ENCODE measurements around the gene SBF2.
A peak's percentile ranks its signal among the peaks of the same experiment; 100 is the strongest.

SBF2 gene

DNA sequence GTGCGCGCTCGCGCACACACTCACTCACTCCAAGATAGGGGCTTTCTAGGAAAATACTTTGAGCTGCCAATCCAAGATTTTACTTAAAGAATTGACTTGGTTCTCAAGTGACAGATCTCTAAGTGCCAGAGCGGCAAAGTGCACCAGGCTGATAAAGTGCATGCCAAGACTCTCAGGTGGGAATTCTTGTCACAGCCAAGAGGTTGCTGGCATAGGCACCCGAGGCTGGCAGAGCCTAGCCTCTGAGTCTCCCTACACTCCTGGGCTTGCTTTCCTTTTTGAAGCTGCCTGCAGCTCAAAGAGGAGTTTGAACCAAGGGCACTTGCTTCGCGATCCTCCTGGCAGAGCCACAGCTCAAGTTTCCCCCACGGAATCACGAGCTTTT, 8.3 kb upstream of the SBF2 start:
- no peak for DNase-seq (ENCODE audit: low read depth in 2 of 2)

GRCh38 chr11:10301656-10302358, 7.8 kb upstream of the SBF2 start:
- DNase-seq (ENCODE audit: low read depth in 2 of 2): no peak

GRCh38 chr11:10298342-10298741, 4.3 kb upstream of the SBF2 start:
- peak in 1 of 2 donors; percentile 53 for DNase-seq (ENCODE audit: low read depth in 2 of 2)

- no peak for DNase-seq (ENCODE audit: low read depth in 2 of 2)
Measured at GRCh38 chr11:10295064-10295901, 1.3 kb upstream of the SBF2 start.

GRCh38 chr11:10294290-10294953, 403 bp upstream of the SBF2 start:
- no peak for DNase-seq (ENCODE audit: low read depth in 2 of 2)

DNA sequence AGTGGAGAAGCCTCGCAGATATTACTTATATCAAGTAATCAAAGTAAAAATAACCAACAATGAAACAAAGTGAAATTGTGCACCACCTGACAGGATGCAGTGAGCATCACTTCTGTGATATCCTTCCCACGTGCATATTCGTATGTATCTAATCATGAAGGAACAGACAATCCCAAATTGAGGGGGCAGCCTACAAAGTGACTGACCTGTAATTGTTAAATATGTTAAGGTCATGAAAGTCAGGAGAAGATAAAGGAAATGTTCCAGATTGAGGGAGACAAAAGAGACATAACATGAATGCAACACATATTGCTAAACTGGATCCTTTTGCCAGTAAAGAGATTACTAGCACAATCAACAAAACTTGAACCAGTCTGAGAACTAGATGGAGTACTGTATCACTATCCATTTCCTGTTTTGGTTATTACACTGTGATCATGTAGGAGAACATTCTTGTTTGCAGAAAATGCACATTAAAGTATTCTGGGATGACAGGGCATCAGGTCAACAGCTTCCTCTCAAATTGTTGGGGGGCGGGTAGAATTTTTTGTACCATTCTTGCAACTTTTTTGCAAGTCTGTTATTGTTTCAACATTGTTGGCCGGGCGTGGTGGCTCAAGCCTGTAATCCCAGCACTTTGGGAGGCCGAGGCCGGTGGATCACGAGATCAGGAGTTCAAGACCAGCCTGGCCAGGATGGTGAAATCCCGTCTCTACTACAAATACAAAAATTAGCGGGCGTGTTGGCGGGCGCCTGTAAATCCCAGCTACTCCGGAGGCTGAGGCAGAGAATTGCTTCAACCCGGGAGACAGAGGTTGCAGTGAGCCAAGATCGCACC, 2.0 kb downstream of the SBF2 start:
- DNase-seq (ENCODE audit: low read depth in 2 of 2): no peak

- DNase-seq (ENCODE audit: low read depth in 2 of 2): no peak
Measured at GRCh38 chr11:10289765-10290380, 4.1 kb downstream of the SBF2 start.

GRCh38 chr11:10288881-10289764, 4.9 kb downstream of the SBF2 start:
- no peak for DNase-seq (ENCODE audit: low read depth in 2 of 2)

GRCh38 chr11:10287766-10288715, 6.0 kb downstream of the SBF2 start:
- no peak for DNase-seq (ENCODE audit: low read depth in 2 of 2)

GRCh38 chr11:10287140-10287539, 6.9 kb downstream of the SBF2 start:
- no peak for DNase-seq (ENCODE audit: low read depth in 2 of 2)

DNA sequence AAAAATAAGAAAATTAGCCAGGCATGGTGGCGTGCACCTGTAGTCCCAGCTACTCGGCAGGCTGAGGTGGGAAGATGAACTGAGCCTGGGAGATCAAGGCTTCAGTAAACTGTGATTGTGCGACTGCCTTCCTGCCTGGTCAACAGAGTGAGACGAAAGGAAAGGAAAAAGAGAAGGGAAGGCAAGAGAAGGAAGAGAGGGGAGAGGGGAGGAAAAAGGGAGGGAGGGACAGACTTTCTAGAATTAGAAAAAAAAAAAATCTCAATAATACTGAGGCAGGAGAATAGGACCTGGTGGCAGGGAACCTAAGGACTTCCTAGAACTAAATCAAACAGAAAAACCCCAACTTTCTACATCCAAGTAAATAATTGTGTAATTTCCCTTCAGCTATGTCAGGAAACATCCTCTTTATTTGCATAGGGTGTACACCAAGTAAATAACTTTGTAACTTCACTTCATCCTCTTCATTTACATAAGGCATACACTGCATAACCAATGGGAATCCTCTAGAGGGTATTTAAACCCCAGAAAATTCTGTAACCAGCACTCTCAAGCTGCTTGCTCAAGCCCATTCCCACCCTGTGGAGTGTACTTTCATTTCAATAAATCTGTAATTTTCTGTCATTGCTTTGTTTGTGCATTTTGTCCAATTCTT, 8.7 kb downstream of the SBF2 start:
- DNase-seq (ENCODE audit: low read depth in 2 of 2): no peak

DNA sequence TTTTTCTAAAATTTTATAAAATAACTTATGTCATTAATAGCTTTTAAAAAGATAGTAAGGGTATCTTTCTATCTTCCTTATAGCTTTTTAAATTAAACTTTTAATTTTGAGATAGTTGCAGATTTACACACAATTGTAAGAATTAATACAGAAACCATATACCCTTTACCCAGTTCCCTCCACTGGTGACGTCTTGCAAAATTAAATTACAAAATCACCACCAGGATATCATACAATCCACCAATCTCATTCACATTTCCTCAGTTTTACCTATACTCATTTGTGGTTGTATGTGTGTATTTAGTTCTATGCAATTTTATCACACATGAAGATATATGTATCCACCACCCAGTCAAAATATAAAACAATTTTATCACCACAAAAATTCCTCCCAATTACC, 10.0 kb downstream of the SBF2 start:
- DNase-seq (ENCODE audit: low read depth in 2 of 2): no peak

DNA sequence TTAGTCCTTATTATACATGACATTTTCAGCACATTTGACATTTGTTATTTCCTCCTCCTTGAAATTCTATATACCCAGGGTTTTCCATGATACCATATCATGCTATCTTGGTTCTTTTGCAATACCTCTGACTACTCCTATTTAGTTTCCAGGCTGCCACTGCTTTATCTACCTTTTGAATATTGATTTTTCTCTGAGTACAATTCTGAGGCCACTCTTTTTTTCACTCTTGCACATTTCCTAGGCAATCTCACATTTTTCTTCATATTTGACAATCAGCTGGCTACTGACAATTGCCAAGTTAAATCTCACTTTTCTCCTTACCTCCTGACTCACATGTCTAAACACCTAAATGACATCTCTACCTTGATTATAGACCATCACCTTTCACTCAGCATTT, 11.9 kb downstream of the SBF2 start:
- DNase-seq (ENCODE audit: low read depth in 2 of 2): no peak

DNA sequence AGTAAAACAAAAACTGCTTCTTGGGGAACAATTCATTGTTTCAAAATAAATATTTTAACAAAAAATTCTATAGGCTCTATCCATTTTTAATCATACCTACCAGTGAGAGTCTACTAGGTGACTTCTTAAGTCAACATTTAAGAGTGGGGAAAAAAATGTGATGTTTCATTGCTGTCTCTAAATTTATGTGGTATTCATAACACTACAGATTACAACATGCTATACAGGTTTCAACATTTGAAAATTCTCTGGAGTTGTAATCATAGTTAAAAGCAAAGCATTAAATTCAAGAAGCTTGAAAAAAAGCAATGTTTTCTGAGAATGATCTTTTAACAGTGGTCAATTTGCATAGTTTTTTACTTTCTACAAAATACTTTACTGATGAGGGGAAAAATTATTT, 18.3 kb downstream of the SBF2 start:
- DNase-seq (ENCODE audit: low read depth in 2 of 2): no peak

DNA sequence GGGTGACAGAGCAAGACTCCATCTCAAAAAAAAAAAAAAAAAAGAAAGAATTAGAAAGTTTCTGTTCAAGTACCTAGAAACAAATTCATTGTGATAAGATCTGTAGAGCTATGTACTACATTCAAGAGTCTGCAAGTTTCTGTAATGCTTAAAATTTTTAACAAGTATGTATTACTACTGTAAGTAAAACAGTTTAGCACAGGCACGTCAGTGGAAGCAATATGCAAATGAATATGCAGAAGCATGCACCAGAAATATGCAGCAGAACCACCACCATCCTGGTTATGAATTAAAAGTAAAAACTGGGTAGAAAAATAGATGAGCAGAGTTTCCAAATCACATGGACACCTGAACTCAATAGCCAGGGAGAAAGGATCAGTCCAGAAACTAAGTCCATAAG, 19.3 kb downstream of the SBF2 start:
- DNase-seq (ENCODE audit: low read depth in 2 of 2): no peak

GRCh38 chr11:10273738-10274137, 20.3 kb downstream of the SBF2 start:
- no peak for DNase-seq (ENCODE audit: low read depth in 2 of 2)

GRCh38 chr11:10272132-10272531, 21.9 kb downstream of the SBF2 start:
- DNase-seq (ENCODE audit: low read depth in 2 of 2): no peak

DNA sequence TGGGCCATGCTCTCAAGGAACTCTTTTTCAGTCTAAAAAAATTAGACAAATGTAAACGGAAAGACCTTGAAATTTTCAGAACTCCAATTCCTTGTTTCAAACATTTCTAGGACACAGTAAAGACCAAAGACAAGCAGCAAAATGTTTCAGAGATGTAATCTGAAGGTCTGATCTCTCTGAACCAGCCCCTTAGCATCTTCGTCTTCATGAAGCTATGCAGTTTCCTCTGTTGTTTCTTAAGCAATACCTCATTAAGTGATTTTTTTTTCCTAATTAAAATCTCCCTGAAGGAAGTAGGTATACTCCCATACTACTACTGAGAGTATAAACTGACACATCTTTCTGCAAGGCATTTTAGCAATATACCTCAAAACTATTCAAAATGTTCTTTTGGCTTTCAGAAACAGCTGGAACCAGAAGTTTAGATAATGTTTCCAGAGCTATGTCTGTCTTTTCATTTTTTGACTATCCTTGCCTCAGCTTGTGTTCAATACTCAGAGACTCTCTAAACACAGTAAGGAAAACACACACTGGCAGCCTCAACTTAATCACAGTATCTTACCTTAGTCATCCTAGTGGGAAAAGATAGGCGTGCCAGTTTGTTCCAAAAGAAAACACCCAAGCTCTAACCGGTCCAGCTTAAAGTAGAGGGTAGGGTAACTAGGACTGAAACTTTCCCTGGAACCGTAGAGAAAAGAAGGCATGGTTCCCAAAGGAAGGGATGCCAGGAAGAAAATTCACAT, 25.1 kb downstream of the SBF2 start:
- no peak for DNase-seq (ENCODE audit: low read depth in 2 of 2)

Measured in stimulated activated CD4-positive, alpha-beta T cell treated with anti-CD3 and anti-CD28 coated beads, Interleukin-15, amount 100 ng/mL, for 48 hours (primary cell).